GM23248 (cell line): ENCODE data around the gene PREP. TPM values are rescaled to one million over a fixed set of nuclear protein-coding genes. Genes with fewer than 3 reads are reported as not detected.

Experiments
- DNase-seq: peaks from one replicate; pipeline ENCODE4 v3.0.0-alpha.2; 2015
- H2AFZ ChIP-seq: fragments of 200-600 bp; sonication (generic); 2 replicates; pipeline ENCODE4 v1.6.1; 2016; ENCODE audit warnings: antibody characterized with exemption
- H3F3A ChIP-seq: fragments of 200-600 bp; sonication (generic); 2 replicates; pipeline ENCODE4 v1.6.1; 2016; ENCODE audit warnings: mild to moderate bottlenecking, antibody characterized with exemption, mixed run types; ENCODE audit not compliant: insufficient read depth
- H3K27ac ChIP-seq: fragments of 200-600 bp; sonication (generic); 2 replicates; pipeline ENCODE4 v1.5.1; 2016; ENCODE audit warnings: mild to moderate bottlenecking
- H3K27me3 ChIP-seq: fragments of 200-600 bp; sonication (generic); replicated peaks from 2 replicates; pipeline ENCODE4 v1.6.1; 2016; ENCODE audit warnings: mild to moderate bottlenecking; ENCODE audit not compliant: insufficient read depth
- H3K36me3 ChIP-seq: fragments of 200-600 bp; sonication (generic); 2 replicates; pipeline ENCODE4 v1.6.1; 2016; ENCODE audit warnings: low read depth, mild to moderate bottlenecking
- H3K4me1 ChIP-seq: fragments of 200-600 bp; sonication (generic); 2 replicates; pipeline ENCODE4 v1.6.1; 2016; ENCODE audit warnings: mild to moderate bottlenecking; ENCODE audit not compliant: insufficient read depth
- H3K4me2 ChIP-seq: fragments of 200-600 bp; sonication (generic); one replicate; pipeline ENCODE4 v1.6.1; 2016; ENCODE audit warnings: mild to moderate bottlenecking; ENCODE audit not compliant: unreplicated experiment
- H3K4me3 ChIP-seq: fragments of 200-600 bp; sonication (generic); 2 replicates; pipeline ENCODE4 v1.5.1; 2016; ENCODE audit warnings: mild to moderate bottlenecking
- H3K79me2 ChIP-seq: fragments of 200-600 bp; sonication (generic); 2 replicates; pipeline ENCODE4 v1.6.1; 2016; ENCODE audit warnings: mild to moderate bottlenecking; ENCODE audit not compliant: insufficient read depth
- H3K9ac ChIP-seq: fragments of 200-600 bp; sonication (generic); 2 replicates; pipeline ENCODE4 v1.6.1; 2016; ENCODE audit warnings: mild to moderate bottlenecking
- H3K9me2 ChIP-seq: fragments of 200-600 bp; sonication (generic); 2 replicates; pipeline ENCODE4 v1.6.1; 2016; ENCODE audit warnings: mixed run types, mild to moderate bottlenecking, moderate library complexity; ENCODE audit not compliant: insufficient read depth
- H3K9me3 ChIP-seq: fragments of 200-600 bp; sonication (generic); one replicate; pipeline ENCODE4 v1.6.1; 2017; ENCODE audit warnings: low read depth
- H4K20me1 ChIP-seq: fragments of 200-600 bp; sonication (generic); 2 replicates; pipeline ENCODE4 v1.6.0; 2016; ENCODE audit not compliant: insufficient read depth
- EZH2 ChIP-seq: fragments of 200-600 bp; sonication (generic); IDR thresholded peaks from 2 replicates; pipeline ENCODE4 v1.6.1; 2018; ENCODE audit warnings: antibody characterized with exemption, mild to moderate bottlenecking; ENCODE audit not compliant: insufficient read depth, poor library complexity, severe bottlenecking
- EZH2phosphoT487 ChIP-seq: fragments of 200-600 bp; sonication (generic); IDR thresholded peaks from 2 replicates; pipeline ENCODE4 v1.6.1; 2018; ENCODE audit warnings: antibody characterized with exemption, moderate library complexity, mild to moderate bottlenecking, low read depth; ENCODE audit not compliant: insufficient read depth
- WGBS, 2 experiments: methylation state at CpG; one replicate each; pipeline ENCODE4 v1.1.6; 2015 to 2017; ENCODE audit warnings: low lambda C conversion rate in 2 of 2, low coverage in 1 of 2; ENCODE audit errors: missing lambda C conversion rate in 2 of 2; 5-methylcytosine and 5-hydroxymethylcytosine counted together
- in situ Hi-C: fragments of 300-500 bp; cut with MboI; formaldehyde crosslinking; loops from 2 replicates; pipeline ENCODE4 v1.15.0; 2020
- polyA plus RNA-seq: library from polyadenylated mRNA; unstranded; fragments of >200 nt; fragmentation: Nextera tagmentation; extraction: Ambion mirVana; gene quantifications from 2 replicates; pipeline ENCODE4 v1.2.1, GENCODE V29; 2016
- total RNA-seq: library from RNA; depleted of rRNA; stranded (reverse); fragments of >200 nt; shearing (Covaris generic); gene quantifications from 2 replicates; pipeline ENCODE4 v1.2.3, GENCODE V29; 2014

Gene PREP
- total and polyA plus RNA-seq, 2 experiments from 2014 or later: 18.9 to 37.9 TPM

GRCh38 chr6:105321207-105321606 is 81.7 kb downstream of the PREP start:
- in situ Hi-C loops: no loop called here
- no peaks in the 10 kb centered on the region for H4K20me1 ChIP-seq
- no peaks in the 10 kb centered on the region for H3K27me3 ChIP-seq
- no peaks in the 10 kb centered on the region for H3K79me2 ChIP-seq
- H3K36me3 ChIP-seq: peaks cover 17% of the 10 kb centered on the region
- no peak overlapping the region for H3K4me3 ChIP-seq
- TF ChIP-seq EZH2phosphoT487: no peak
- TF ChIP-seq EZH2: no peak
- no peak overlapping the region for H3K27ac ChIP-seq
- peaks cover 26% of the 10 kb centered on the region for H3K4me1 ChIP-seq
- H2AFZ ChIP-seq: no peak overlapping the region
- H3K9me3 ChIP-seq: no peaks in the 10 kb centered on the region
- DNase-seq: no peak
- no peak overlapping the region for H3K9ac ChIP-seq
- no peaks in the 10 kb centered on the region for H3K9me2 ChIP-seq
- H3F3A ChIP-seq: peaks cover 6% of the 10 kb centered on the region; the same call in 1 of the 2 replicates
- H3K4me2 ChIP-seq: no peak overlapping the region
- 97 to 99% methylated on average over 6 of the region's 6 CpGs for WGBS, 2 experiments

- H3K27ac ChIP-seq: no peak overlapping the region
- peaks cover 26% of the 10 kb centered on the region for H3K4me1 ChIP-seq
- no peaks in the 10 kb centered on the region for H3K79me2 ChIP-seq
- no peak for DNase-seq
- 95 to 96% methylated on average over 3 of the region's 3 CpGs for WGBS, 2 experiments
- H3K9ac ChIP-seq: no peak overlapping the region
- no peaks in the 10 kb centered on the region for H3K9me3 ChIP-seq
- in situ Hi-C loops: no loop called here
- H3F3A ChIP-seq: peaks cover 6% of the 10 kb centered on the region; the same call in 1 of the 2 replicates
- no peaks in the 10 kb centered on the region for H3K27me3 ChIP-seq
- H3K4me3 ChIP-seq: no peak overlapping the region
- no peaks in the 10 kb centered on the region for H4K20me1 ChIP-seq
- no peaks in the 10 kb centered on the region for H3K9me2 ChIP-seq
- H3K4me2 ChIP-seq: no peak overlapping the region
- no peak overlapping the region for H2AFZ ChIP-seq
- TF ChIP-seq EZH2phosphoT487: no peak
- H3K36me3 ChIP-seq: peaks cover 17% of the 10 kb centered on the region
Observed at GRCh38 chr6:105320765-105321164, 82.1 kb downstream of the PREP start.

GRCh38 chr6:105320271-105320670 is 82.6 kb downstream of the PREP start:
- Histone ChIP-seq H3F3A (peaks cover 6% of the 10 kb centered on the region; the same call in 1 of the 2 replicates), H3K4me3 (no peak overlapping the region), H3K9me2 (no peaks in the 10 kb centered on the region), H3K9ac (no peak overlapping the region), H3K27me3 (no peaks in the 10 kb centered on the region), H2AFZ (no peak overlapping the region), H4K20me1 (no peaks in the 10 kb centered on the region), H3K4me1 (peaks cover 26% of the 10 kb centered on the region), H3K79me2 (no peaks in the 10 kb centered on the region), H3K27ac (no peak overlapping the region), H3K4me2 (no peak overlapping the region), H3K36me3 (peaks cover 17% of the 10 kb centered on the region), H3K9me3 (no peaks in the 10 kb centered on the region)
- in situ Hi-C loops: no loop called here
- no peak for DNase-seq
- 59 to 68% methylated on average over 1 of the region's 1 CpG for WGBS, 2 experiments
- no peak for TF ChIP-seq EZH2phosphoT487
- TF ChIP-seq EZH2: no peak

- Histone ChIP-seq H4K20me1 (no peaks in the 10 kb centered on the region), H3K9me3 (no peaks in the 10 kb centered on the region), H3K27ac (peak overlapping the region; percentile 14; the same call in 1 of the 2 replicates), H3K4me3 (no peak overlapping the region), H3K79me2 (no peaks in the 10 kb centered on the region), H3K9me2 (no peaks in the 10 kb centered on the region), H3K9ac (no peak overlapping the region), H3K4me1 (peaks cover 21% of the 10 kb centered on the region), H3K27me3 (no peaks in the 10 kb centered on the region), H2AFZ (no peak overlapping the region), H3F3A (peaks cover 6% of the 10 kb centered on the region; the same call in 1 of the 2 replicates), H3K4me2 (peak overlapping the region; percentile 39), H3K36me3 (peaks cover 13% of the 10 kb centered on the region)
- TF ChIP-seq EZH2 (no peak), EZH2phosphoT487 (no peak)
- 96 to 100% methylated on average over 1 of the region's 1 CpG for WGBS, 2 experiments
- in situ Hi-C loops: no loop called here
- DNase-seq: peak; percentile 55
Observed at GRCh38 chr6:105319331-105319730, 83.6 kb downstream of the PREP start.

DNA sequence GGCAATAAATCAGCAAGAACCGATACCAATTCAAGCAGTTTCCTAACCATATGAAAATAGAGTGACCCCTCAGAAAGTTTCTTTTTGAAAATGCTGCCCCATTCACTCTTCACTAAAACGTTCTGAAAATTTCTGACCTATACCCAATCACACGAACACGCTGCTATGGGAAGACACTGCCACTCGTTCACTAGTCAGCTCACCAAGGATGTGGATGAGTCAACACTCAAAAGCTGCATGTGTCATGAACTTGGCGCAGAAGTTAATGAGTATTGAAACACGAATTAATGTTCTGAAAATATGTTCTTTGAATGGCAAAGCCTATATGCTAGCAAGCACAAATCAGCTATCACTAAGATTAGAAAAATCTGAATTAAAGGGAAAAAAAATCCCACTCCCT is 84.2 kb downstream of the PREP start:
- in situ Hi-C loops: no loop called here
- peak; percentile 87 for DNase-seq
- Histone ChIP-seq H3K27ac (peak overlapping the region; percentile 14; the same call in 1 of the 2 replicates), H3K36me3 (peaks cover 17% of the 10 kb centered on the region), H3F3A (peaks cover 6% of the 10 kb centered on the region; the same call in 1 of the 2 replicates), H3K4me2 (peak overlapping the region; percentile 39), H3K9me3 (no peaks in the 10 kb centered on the region), H2AFZ (no peak overlapping the region), H3K27me3 (no peaks in the 10 kb centered on the region), H3K4me3 (no peak overlapping the region), H3K4me1 (peaks cover 17% of the 10 kb centered on the region), H3K79me2 (no peaks in the 10 kb centered on the region), H4K20me1 (no peaks in the 10 kb centered on the region), H3K9me2 (no peaks in the 10 kb centered on the region), H3K9ac (no peak overlapping the region)
- WGBS, 2 experiments: 38 to 41% methylated on average over 7 of the region's 7 CpGs
- TF ChIP-seq EZH2: no peak
- no peak for TF ChIP-seq EZH2phosphoT487
